ENCODE measurements around the gene PCDH15.

DNA sequence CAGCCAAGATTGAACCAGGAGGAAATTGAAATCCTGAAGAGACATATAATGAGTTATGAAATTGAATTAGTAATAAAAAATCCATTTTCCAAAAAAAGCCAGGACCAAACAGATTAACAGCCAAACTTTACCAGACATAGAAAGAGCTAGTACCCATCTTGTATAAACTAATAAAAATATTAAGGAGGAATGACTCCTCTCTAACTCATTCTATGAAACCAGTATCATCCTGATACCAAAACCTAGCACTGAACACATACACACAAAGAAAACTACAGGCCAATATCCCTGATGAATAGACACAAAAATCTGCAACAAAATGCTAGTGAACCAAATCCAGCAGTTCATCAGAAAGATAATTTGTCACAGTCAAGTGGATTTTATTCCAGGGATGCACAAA lies 140.6 kb downstream of the PCDH15 start:
- TF ChIP-seq, protein P1, sequence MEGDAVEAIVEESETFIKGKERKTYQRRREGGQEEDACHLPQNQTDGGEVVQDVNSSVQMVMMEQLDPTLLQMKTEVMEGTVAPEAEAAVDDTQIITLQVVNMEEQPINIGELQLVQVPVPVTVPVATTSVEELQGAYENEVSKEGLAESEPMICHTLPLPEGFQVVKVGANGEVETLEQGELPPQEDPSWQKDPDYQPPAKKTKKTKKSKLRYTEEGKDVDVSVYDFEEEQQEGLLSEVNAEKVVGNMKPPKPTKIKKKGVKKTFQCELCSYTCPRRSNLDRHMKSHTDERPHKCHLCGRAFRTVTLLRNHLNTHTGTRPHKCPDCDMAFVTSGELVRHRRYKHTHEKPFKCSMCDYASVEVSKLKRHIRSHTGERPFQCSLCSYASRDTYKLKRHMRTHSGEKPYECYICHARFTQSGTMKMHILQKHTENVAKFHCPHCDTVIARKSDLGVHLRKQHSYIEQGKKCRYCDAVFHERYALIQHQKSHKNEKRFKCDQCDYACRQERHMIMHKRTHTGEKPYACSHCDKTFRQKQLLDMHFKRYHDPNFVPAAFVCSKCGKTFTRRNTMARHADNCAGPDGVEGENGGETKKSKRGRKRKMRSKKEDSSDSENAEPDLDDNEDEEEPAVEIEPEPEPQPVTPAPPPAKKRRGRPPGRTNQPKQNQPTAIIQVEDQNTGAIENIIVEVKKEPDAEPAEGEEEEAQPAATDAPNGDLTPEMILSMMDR (IDR thresholded peaks at IDR 0.05; ENCODE audit: poor library complexity): no peak
- TF ChIP-seq EZH2 (IDR thresholded peaks at IDR 0.05; ENCODE audit: borderline replicate concordance): no peak
